Stimulated activated CD4-positive, alpha-beta T cell treated with anti-CD3 and anti-CD28 coated beads, Interleukin-12 subunit alpha, Interleukin-12 subunit beta, amount 100 ng/mL, for 24 hours (primary cell): ENCODE results near the gene OR2G6.
"Not testable (repeated sequence)": the region's sequence is repeated elsewhere in the genome, so short reads cannot be mapped to it uniquely, and the experiment has no call there.

Experiments used
- DNase-seq, 2 experiments: peaks; one replicate each; pipeline ENCODE4 v3.0.0-alpha.2; 2020; ENCODE audit warnings: low read depth in 2 of 2

Gene OR2G6

GRCh38 chr1:248507773-248508172 is at the start of gene OR2G6:
Gene OR2G6, plus strand, starts transcription at chr1:248508073. Its CDS starts 13,574 bp downstream, at chr1:248521647.
- not testable (repeated sequence) for DNase-seq

DNA sequence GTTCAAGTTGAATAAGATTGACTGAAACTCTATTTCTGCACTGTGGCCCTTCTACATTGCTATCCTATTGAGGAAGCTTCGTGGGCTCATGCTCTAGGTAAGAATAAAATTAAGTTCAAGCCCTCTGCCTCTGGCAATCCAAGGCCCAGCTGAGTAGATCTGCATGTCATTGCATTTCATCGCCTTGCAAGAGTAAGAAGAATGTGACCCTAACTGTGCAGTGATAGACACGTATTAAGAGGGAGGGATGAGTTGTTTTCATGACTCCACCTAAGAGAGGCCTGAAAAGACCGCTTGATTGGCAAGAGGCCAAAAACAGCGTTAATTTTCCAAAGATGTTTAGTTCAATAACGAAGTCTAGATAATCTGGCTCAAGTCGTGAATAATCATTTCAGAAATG is 48.8 kb upstream of the OR2G6 start:
- DNase-seq: not testable (repeated sequence)

DNA sequence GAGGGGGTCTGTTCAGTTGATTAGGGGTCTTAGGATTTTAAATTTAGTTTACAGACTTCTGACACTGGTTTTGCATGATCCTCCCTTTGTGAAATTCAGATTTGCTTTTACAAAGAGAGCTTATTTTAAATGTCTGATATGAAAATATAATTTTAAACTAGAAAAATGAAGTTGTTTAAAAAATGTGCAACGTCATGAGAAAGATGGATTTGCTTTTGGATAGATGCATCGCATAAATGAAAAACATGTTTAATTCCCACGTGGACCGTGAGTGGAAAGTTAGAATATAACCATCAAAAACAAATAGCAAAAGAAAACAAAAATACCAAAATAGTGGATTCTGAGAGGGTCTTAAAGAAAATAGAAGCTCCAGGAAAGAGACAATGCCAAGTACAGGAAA is 36.7 kb upstream of the OR2G6 start:
- DNase-seq: no peak

DNA sequence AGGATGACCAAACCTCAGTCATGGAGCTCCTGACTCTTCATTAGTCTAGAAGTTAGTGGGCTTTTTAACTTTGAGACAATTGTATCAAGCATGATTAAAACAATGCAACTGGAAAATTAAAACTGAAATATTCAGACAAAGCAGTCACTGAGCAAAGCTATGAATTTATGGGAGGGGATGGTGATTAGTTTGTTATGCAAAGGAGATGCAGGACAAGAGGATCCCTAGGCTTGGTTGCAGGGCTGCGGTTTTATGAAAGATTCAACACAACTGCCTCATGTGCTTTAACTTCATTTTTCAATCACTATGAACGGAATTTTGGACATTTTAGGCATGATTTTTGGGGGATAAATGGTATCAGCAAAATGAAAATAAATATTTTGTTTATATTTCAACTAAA is 35.8 kb upstream of the OR2G6 start:
- DNase-seq: not testable (repeated sequence)

GRCh38 chr1:248473051-248473450 is 34.8 kb upstream of the OR2G6 start, which contains the start of gene OR2T3:
Gene OR2T3, plus strand, starts transcription at chr1:248473351. Its CDS starts 0 bp downstream, at chr1:248473351.
- DNase-seq: not testable (repeated sequence)

DNA sequence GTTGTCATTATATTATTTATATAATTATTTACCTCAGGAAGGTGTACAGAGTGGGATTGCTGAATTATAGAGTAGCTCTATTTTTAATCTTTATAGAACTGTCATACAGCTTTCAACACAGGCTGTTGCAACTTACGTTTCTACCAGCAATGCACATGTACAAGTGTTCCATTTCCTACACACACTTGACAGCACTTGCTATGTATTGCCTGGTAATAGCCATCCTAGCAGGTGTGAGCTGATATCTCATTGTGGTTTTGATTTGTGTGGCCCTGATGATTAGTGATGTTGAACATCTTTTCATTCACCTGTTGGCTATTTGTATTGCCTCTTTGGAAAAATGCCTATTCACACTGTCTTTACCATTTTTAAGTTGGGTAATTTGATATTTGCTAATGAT is 32.2 kb upstream of the OR2G6 start:
- DNase-seq: not testable (repeated sequence)

DNA sequence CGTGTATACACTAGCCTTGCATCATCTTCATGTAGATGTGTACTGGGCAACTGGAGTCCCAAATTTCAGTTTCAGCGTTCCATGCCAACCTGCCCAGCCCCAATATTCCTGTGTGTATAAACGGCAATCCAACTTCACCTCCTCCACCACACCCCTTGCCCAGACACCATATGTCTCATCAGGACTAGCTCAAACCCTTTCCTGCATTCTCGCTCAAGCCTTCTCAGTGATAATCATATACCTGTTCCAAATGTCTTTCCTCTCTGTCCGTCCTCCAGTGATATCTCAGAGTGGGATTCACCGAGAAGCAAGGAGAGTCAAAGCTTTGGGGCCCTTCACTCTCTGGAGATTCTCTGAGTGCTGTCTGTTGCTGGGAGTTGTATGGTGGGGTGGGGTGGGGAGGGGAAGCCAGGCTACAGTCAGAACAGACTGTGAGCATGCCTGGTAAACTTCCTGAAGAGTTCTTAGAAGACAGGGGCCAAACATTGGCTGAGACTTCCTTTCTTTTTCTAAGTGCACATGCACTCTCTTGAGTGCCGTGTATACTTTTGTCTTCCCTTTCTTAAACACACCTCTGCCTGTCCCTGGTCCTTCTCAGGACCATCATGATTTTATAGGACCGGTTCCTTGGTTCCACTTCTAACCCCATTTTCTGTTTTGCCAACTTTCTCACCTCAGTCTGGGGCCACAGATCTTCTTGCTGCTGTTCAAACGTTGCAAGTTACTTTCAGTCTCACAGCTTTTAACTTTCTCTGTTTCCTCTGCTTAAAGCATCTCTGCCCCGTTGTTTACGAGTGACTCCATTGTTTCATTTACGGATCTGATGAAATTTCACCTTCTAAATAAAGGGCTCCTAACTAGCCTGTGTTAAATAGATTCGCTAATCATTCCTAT is 25.9 kb upstream of the OR2G6 start:
- not testable (repeated sequence) for DNase-seq

GRCh38 chr1:248488289-248488688 is 19.6 kb upstream of the OR2G6 start, which contains the start of gene OR2T5:
Gene OR2T5, plus strand, starts transcription at chr1:248488589. Its CDS starts 0 bp downstream, at chr1:248488589.
- not testable (repeated sequence) for DNase-seq

GRCh38 chr1:248496661-248497060 is 11.2 kb upstream of the OR2G6 start:
- DNase-seq: not testable (repeated sequence)

GRCh38 chr1:248500305-248501035 is 7.4 kb upstream of the OR2G6 start:
- DNase-seq: not testable (repeated sequence)

GRCh38 chr1:248510217-248510616 is 2.3 kb downstream of the OR2G6 start:
- not testable (repeated sequence) for DNase-seq

GRCh38 chr1:248521856-248522255 is 14.0 kb downstream of the OR2G6 start:
- DNase-seq: no peak

- not testable (repeated sequence) for DNase-seq
Measured at GRCh38 chr1:248537449-248537848, 29.6 kb downstream of the OR2G6 start.

GRCh38 chr1:248547383-248547782 is 39.5 kb downstream of the OR2G6 start:
- not testable (repeated sequence) for DNase-seq

GRCh38 chr1:248551027-248551426 is 43.2 kb downstream of the OR2G6 start:
- not testable (repeated sequence) for DNase-seq

- not testable (repeated sequence) for DNase-seq
Measured at GRCh38 chr1:248562672-248563071, 54.8 kb downstream of the OR2G6 start, which contains the start of gene OR2T29. Gene OR2T29, minus strand, starts transcription at chr1:248562772. Its CDS starts 3,281 bp downstream, at chr1:248559491.

- not testable (repeated sequence) for DNase-seq
Measured at GRCh38 chr1:248565530-248566373, 57.9 kb downstream of the OR2G6 start.

DNA sequence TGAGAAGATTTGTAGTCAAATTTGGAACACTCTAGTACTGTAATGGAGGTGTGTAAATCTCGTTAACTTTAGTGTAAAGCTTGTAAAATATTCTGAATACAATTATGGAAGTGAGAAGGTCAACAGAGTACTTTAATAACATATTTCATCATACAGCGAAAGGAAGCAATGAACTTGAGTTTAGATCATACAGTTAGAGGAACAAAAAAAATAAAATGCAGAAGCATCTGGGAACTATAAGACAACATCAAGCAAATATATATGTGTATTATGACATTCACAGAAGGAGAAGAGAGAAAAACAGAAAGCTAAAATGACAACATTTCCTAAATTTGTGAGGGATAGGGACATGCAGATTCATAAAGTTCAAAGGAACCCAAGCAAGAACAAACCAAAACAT is 61.2 kb downstream of the OR2G6 start:
- DNase-seq: not testable (repeated sequence)

DNA sequence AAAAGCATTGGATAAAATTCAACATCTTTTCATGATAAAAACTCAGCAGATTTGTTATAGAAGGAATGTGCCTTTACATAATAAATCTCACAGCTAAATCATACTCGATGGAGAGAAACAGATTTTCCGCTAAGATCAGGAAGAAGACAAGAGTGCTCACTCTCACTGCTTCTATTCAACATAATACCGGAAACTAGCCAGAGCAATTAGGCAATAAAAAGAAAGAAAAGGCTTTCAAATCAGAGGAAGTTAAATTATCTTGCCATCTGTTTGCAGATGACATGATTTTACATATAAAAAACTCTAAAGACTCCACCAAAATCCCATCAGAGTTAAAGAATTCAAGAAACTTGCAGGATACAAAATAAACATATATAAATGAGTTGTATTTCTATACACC is 62.9 kb downstream of the OR2G6 start:
- not testable (repeated sequence) for DNase-seq

DNA sequence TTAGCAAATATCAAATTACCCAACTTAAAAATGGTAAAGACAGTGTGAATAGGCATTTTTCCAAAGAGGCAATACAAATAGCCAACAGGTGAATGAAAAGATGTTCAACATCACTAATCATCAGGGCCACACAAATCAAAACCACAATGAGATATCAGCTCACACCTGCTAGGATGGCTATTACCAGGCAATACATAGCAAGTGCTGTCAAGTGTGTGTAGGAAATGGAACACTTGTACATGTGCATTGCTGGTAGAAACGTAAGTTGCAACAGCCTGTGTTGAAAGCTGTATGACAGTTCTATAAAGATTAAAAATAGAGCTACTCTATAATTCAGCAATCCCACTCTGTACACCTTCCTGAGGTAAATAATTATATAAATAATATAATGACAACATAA is 64.2 kb downstream of the OR2G6 start:
- DNase-seq: not testable (repeated sequence)

DNA sequence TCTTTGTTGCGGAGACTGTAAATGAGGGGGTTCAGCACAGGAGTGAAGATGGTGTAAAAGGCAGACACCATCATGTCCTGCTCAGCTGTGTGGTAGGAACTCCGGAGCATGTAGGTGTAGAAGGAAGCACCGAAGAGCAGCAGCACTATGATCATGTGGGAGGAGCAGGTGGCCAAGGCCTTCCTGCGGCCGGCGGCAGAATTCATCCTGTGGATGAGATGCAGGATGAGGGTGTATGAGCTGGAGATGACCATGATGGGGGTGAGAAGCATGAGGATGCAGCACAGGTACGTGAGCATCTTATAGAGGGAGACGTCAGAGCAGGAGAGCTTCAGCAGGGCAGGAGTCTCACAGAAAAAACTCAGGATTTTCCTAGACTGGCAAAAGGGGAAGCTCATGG is 66.0 kb downstream of the OR2G6 start:
- not testable (repeated sequence) for DNase-seq
